ENCODE measurements around the gene PPM1A.
"Not testable (repeated sequence)": the region's sequence is repeated elsewhere in the genome, so short reads cannot be mapped to it uniquely, and the experiment has no call there.

PPM1A gene

GRCh38 chr14:60272177-60272576 lies 23.2 kb downstream of the PPM1A start:
- no peak for DNase-seq

DNA sequence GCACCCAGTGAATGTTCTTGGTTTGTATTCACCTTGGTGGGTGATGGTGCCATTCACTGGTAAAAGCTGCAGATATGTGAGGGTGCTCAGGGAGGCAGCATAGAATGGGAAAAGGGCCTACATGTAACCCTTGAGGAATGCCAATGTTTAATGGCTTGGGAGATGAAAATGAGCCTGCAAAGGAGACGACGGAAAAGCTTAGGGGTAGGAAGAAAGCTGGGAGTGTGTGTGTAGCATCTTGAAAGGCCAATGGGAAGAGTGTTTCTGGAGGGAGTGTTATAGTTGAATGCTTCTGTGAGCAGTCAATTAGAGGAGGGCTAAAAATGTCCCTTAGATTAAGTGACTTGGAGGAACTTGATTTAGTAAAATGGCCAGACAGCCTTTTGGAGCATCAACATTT lies 24.9 kb downstream of the PPM1A start:
- no peak for DNase-seq

- no peak for DNase-seq
Observed at GRCh38 chr14:60274448-60274847, 25.4 kb downstream of the PPM1A start.

DNA sequence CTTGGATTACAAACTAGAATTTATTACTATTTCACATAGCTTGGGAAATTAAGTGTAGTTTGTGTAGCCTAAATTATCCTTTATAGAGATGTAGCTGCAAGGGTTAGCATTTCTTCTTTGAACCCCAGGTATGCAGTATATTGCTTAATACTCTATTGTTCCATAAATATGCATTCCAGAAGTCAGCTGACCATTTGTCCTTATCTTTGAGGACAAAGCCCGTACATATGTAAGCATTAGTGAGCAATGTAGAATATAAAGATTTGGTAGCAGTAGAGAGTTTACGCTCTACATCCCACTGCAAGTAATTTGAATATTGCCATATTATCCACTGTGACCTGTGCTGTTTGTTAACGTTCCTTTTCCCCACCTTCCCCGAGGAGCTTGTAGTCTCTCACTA lies 26.9 kb downstream of the PPM1A start:
- DNase-seq: no peak

- no peak for DNase-seq
Observed at GRCh38 chr14:60276347-60276746, 27.3 kb downstream of the PPM1A start.

GRCh38 chr14:60277605-60278190 lies 28.7 kb downstream of the PPM1A start:
- DNase-seq: no peak

- no peak for DNase-seq
Observed at GRCh38 chr14:60278350-60278749, 29.3 kb downstream of the PPM1A start.

GRCh38 chr14:60287452-60287851 lies 38.4 kb downstream of the PPM1A start:
- DNase-seq: no peak

DNA sequence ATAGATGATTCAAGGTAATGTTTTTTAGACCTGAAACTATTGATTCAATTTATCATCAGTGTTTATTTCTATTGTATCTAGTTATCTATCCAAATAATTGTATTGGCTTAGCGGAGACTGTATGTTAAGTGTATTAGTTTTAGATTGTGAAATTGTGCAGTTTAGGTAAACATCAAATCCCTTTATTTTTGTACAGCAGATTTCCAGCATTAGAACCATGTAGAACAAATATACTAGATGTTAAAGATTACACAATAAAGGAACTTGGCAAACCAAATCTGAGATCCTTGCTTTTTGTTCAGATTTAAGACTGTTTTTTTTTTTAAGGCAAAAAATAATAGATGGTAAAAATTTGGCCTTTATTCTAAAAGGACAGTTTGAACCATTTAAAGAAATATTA lies 39.3 kb downstream of the PPM1A start:
- no peak for DNase-seq

DNA sequence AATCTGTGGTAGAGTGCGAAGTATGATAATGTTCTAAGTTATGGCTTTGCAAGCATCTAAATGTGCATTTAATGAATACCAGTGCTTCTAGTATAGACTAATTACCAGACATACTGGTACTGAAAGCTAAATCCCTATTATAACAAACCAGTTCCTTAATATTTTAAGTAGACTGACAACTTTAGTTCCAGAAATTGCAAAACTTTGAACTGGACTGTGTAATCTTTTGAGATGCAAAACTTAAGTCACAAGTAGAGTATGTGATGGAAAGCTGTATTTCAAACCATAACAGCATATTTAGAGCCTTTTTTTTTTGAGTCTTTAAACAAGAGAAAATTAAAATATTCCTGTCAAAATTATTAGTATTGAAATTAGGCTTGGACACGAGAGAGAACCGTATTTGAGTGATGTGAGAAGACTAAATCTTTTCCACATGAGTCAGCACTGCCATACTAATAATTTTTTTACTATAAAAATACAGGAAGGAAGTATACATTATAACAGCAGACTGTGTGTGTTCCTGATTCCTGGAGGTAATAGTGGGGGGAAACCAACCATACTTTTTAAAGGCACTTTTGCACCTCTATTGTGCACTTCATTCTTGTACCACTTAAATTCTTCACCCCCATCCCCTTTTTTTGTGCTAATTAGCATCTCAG lies 45.5 kb downstream of the PPM1A start:
- no peak for DNase-seq

DNA sequence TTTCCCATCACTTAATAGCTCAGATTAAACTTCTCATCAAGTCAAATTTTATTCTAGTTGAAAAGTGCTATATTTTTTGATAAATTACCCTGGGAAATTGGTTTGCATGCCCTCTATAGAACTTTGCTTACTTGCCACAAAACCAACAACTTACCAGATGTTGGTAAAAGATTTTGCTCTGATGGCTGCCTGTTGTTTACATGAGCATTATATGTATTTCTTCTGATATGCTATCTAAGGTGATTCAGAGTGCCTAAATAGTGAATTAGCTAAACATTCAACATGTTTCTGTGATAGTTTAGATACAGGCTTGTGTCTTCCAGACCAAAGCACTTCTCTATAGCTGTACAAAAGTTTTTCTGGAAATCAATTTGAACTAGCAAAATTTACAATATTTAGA lies 51.0 kb downstream of the PPM1A start:
- no peak for DNase-seq

DNA sequence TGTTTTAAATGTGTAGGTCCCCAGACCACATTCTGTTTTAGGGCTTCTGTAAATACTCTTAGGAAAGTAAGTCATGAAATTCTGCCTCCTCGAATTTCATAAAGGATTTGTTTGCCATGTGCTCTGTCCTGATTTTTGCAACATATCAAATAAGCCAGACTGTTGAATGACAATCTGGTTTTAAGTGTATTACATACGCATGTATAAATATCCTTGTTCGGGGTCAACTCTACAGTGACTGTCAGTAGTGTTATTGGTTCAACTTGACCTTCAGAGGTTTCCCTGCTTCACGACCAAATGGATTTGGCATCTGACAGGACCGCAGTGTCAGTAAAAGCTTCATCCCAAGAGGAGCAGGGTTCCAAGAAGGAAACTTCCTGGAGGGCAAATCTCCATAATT lies 52.7 kb downstream of the PPM1A start:
- DNase-seq: no peak

DNA sequence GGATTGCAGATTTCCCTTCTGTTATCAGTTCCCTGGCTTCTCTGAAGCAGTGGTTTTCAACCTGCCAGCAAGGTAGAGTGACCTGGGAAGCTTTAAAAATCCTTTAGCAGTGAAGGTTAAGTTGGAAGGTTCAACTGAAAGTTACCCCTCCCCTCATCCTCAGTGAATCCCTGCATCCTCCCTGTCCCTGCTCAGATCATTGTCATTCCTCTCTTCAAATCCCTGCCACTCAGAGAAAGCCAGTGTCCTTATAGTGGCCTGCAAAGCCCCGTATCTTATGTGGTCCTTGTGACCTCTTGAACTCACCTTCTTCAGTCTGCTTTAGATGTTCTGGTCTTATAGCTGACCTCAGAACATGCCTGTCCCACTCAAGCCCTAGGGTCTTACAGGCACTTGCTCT lies 53.6 kb downstream of the PPM1A start:
- DNase-seq: no peak

DNA sequence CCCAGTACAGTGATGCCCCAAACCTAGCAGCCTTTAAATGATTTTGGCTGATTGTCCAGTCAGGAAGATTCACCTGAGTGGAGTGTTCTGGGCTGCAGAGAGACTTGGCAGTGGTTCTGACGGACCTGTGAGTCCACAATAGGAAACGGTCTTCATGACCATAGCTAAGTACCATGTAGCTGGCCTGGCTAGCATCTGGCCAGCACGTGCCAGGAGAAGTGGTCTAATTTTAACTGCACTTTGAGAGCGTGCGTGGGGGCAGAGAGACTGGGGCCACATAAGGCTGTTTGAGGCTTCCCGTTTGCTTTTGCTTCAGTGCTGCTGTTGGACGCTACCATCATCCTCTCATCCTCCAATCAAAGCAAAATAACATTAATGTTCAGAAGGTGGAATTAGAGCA lies 54.7 kb downstream of the PPM1A start:
- no peak for DNase-seq

DNA sequence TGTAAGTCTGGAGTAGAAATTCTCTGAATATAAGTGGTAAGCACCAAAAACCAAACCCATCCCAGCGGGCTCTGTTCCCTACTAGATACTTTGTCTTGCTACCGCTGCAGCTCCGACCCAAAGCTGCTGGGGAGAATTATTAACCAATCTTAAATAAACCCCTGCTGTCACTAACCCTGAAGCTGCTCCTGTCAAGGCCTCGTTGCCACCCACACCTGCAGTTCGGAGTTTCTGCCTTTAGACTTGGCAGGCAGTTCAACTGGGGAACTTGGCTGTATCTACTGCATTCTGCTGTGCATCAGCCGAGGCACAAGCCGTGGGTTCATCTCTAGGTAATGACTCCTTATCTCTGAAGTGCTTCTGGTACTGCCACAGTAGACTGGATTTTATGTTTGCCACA lies 55.5 kb downstream of the PPM1A start:
- no peak for DNase-seq

GRCh38 chr14:60309867-60310552 lies 61.0 kb downstream of the PPM1A start:
- no peak for DNase-seq

- DNase-seq: no peak
Observed at GRCh38 chr14:60311417-60311816, 62.4 kb downstream of the PPM1A start.

DNA sequence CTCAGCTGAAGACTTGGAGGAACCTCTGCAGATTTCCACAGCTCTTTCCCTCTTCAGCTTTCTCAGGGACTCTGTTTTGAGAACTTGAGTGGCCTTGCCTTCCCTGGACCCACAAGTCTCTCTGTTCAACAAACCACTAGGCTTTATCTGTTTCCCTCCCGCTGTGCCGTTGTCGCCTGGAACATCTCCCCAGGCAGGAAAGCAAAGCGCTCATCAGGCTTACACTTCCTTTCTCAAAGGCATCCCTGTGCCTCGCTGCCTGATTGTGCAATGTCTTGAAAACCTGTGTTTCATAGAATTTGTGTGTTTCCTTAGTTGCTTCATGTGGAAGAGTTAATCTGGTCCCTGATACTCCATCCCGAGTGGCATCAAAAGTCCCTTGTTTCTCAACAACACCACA lies 64.1 kb downstream of the PPM1A start:
- no peak for DNase-seq

- no peak for DNase-seq
Observed at GRCh38 chr14:60315196-60315990, 66.4 kb downstream of the PPM1A start.

DNA sequence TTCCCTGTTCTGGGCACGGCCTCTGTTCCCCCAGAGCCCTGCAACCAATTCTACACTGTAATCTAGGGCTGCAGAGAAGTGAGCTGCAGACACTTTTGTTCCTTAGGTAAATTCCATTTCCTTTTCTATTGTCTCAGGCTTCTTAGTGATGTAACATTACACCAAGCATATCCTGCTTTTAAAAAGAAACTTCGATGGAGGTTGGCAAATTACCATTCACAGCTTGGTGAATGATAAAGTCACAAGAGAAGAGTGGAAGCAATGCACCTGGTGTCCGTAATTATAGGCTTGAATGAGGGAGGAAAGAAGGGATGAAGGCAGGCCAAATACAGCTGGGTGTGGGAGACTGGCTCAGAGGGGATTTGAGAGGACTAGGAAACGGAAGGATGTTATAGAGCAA lies 68.6 kb downstream of the PPM1A start:
- DNase-seq: no peak

DNA sequence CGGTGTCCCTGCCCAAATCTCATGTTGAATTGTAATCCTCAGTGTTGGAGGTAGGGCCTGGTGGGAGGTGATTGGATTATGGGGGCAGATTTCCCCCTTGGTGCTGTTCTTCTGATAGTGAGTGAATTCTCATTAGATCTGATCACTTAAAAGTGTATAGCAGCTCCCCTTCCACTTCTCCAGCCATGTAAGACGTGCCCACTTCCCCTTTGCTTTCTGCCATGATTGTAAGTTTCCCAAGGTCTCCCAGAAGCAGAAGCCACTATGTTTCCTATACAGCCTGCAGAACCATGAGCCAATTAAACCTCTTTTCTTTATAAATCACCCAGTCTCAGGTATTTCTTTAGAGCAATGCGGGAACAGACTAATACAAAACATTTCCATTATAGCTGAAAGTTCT lies 71.8 kb downstream of the PPM1A start:
- not testable (repeated sequence) for DNase-seq

DNA sequence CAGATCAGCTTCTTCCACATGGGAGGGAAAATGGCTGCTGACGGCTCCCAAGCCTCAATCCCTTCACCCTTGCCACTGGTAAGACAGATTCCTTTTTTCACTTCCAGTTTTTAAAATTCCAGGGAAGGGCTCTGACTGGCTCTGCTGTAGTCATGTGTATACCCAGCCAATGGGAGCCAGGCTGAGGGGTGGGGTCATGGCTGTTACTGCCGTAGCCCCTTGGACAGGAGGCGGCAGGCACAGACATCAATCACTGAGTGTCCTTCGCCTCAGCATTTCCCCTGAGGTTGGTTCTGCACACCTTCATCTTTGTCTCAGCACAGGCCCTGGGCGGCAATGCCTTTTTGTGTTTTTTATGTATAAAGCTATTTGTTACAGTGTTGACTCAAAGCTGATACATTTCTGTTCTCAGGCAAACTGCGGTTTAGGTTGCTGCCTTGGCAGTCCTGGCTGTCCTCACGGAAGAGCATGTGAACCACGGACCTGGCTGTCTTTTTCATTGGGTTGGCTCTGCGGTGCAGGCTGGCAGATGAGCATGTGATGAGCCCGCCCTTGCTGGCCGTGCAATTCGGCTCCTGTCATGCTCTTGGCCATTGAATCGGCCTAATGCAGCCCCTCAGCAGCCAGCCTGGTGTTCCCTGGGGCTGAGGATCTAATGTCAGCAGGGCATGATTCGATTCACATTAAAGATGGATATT lies 74.3 kb downstream of the PPM1A start:
- no peak for DNase-seq

DNA sequence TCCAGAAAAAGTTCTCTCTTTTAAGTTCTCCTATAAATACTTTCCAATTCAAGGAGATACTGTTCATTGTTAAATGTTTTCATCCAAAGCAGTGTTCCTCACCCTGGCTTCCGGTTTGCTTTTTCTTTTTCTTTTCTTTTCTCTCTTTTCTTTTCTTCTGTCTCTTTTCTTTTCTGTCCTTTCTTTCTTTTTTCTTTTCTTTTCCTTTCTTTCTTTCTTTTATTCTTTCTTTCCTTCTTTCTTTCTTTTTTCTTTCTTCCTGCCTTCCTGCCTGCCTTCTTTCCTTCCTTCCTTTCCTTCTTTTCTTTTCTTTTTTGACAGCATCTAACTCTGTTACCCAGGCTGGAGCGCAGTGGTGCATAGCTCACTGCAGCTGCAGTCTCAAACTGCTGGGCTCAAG lies 75.8 kb downstream of the PPM1A start:
- DNase-seq: no peak

Measured in DMS79 (cell line).